Ishikawa (cell line): ENCODE measurements around the gene TGM4.

Experiments
- CEBPB ChIP-seq: IDR thresholded peaks from 2 replicates; pipeline ENCODE4 v1.6.1; 2012
- CREB1 ChIP-seq: IDR thresholded peaks from 2 replicates; pipeline ENCODE4 v1.6.1; 2012; ENCODE audit warnings: low read depth
- EGR1 ChIP-seq: IDR thresholded peaks from 2 replicates; pipeline ENCODE4 v1.6.1; 2012
- EP300 ChIP-seq: IDR thresholded peaks from 2 replicates; pipeline ENCODE4 v1.6.1; 2012; ENCODE audit warnings: borderline replicate concordance
- FOXM1 ChIP-seq: IDR thresholded peaks from 2 replicates; pipeline ENCODE4 v1.6.1; 2012; ENCODE audit warnings: low read depth, borderline replicate concordance
- NFIC ChIP-seq: IDR thresholded peaks from 2 replicates; pipeline ENCODE4 v1.6.1; 2012
- RAD21 ChIP-seq: IDR thresholded peaks from 2 replicates; pipeline ENCODE4 v1.6.1; 2012; ENCODE audit warnings: low read depth
- TAF1 ChIP-seq: IDR thresholded peaks from 2 replicates; pipeline ENCODE4 v1.6.1; 2012; ENCODE audit warnings: low read depth, mild to moderate bottlenecking
- TCF12 ChIP-seq: IDR thresholded peaks from 2 replicates; pipeline ENCODE4 v1.6.1; 2012; ENCODE audit warnings: low read depth
- TEAD4 ChIP-seq: IDR thresholded peaks from 2 replicates; pipeline ENCODE4 v1.6.1; 2012
- YY1 ChIP-seq: IDR thresholded peaks from 2 replicates; pipeline ENCODE4 v1.6.1; 2012; ENCODE audit warnings: low read depth
- ZBTB7A ChIP-seq: IDR thresholded peaks from 2 replicates; pipeline ENCODE4 v1.6.1; 2012; ENCODE audit warnings: low read depth
- TF ChIP-seq, protein P1 (sequence below): IDR thresholded peaks from 2 replicates; pipeline ENCODE4 v1.6.1; 2012
- TF ChIP-seq, protein P2 (sequence below): IDR thresholded peaks from 2 replicates; pipeline ENCODE4 v1.6.1; 2012; ENCODE audit warnings: low read depth, mild to moderate bottlenecking
- TF ChIP-seq, protein P3 (sequence below): IDR thresholded peaks from 2 replicates; pipeline ENCODE4 v1.6.1; 2012

The TGM4 gene

DNA sequence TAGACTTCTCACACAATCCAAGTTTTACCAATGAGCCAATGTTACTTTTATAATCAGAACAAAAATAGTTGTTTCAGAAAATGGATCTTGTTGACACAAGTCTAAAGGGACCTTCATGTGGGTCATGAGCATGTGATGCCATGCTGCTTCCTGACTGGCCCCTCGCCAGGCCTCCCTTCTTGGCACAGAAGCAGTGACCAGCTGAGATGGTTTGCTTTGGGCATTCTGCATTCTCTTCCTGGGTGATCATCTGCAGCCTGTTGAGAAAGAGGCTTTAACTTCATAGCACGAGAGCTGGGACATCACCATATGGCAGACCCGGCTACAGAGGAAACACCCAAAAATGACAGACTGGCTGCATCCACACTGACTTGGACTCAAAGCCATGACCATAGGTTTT is 45.7 kb downstream of the TGM4 start:
- TF ChIP-seq, protein P1, sequence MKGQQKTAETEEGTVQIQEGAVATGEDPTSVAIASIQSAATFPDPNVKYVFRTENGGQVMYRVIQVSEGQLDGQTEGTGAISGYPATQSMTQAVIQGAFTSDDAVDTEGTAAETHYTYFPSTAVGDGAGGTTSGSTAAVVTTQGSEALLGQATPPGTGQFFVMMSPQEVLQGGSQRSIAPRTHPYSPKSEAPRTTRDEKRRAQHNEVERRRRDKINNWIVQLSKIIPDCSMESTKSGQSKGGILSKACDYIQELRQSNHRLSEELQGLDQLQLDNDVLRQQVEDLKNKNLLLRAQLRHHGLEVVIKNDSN, result no peak
- no peak for TF ChIP-seq RAD21
- no peak for TF ChIP-seq TCF12
- no peak for TF ChIP-seq NFIC
- TF ChIP-seq YY1, result no peak
- TF ChIP-seq, protein P2, sequence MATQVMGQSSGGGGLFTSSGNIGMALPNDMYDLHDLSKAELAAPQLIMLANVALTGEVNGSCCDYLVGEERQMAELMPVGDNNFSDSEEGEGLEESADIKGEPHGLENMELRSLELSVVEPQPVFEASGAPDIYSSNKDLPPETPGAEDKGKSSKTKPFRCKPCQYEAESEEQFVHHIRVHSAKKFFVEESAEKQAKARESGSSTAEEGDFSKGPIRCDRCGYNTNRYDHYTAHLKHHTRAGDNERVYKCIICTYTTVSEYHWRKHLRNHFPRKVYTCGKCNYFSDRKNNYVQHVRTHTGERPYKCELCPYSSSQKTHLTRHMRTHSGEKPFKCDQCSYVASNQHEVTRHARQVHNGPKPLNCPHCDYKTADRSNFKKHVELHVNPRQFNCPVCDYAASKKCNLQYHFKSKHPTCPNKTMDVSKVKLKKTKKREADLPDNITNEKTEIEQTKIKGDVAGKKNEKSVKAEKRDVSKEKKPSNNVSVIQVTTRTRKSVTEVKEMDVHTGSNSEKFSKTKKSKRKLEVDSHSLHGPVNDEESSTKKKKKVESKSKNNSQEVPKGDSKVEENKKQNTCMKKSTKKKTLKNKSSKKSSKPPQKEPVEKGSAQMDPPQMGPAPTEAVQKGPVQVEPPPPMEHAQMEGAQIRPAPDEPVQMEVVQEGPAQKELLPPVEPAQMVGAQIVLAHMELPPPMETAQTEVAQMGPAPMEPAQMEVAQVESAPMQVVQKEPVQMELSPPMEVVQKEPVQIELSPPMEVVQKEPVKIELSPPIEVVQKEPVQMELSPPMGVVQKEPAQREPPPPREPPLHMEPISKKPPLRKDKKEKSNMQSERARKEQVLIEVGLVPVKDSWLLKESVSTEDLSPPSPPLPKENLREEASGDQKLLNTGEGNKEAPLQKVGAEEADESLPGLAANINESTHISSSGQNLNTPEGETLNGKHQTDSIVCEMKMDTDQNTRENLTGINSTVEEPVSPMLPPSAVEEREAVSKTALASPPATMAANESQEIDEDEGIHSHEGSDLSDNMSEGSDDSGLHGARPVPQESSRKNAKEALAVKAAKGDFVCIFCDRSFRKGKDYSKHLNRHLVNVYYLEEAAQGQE, result no peak
- TF ChIP-seq, protein P3, sequence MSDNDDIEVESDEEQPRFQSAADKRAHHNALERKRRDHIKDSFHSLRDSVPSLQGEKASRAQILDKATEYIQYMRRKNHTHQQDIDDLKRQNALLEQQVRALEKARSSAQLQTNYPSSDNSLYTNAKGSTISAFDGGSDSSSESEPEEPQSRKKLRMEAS, result no peak
- TF ChIP-seq ZBTB7A, result no peak
- TF ChIP-seq EGR1, result no peak
- no peak for TF ChIP-seq FOXM1
- TF ChIP-seq CREB1, result no peak
- TF ChIP-seq CEBPB, result no peak
- TF ChIP-seq TEAD4, result no peak
- TF ChIP-seq EP300, result no peak
- TF ChIP-seq TAF1, result no peak

DNA sequence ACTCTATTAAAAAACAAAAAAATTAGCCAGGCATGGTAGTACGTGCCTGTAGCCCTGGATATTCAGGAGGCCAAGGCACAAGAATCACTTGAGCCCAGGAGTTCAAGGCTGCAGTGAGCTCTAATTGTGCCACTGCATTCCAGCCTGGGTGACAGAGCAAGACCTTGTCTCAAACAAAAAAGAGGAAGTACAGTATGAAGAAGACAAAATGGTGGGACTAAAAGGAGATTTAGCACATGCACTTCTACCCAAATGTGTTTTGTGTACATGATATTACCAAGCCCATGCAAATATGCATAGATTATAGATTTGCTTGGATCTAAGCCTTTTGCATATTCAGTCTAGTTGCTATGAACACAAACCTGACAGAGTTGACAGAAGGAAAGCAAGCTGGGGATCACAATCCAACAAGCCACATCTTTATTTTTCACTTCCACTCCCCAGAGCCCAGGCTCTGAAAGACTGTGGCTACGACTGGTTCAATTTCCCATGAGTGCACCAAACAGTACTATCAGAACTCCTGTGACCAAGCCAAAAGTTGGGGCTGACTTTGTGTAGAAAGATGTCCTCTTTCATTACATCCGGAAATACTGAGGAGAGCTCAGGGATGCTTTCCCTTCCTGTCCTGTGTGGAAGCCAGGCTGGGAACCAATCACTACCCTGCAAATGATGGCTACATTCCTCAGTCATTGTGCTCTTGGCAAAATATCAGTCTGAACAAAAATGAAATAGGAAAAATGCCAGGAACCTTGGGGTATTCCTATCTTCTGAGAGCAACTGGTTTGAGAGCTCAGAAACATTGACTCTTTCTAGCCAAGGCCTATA is 49.4 kb downstream of the TGM4 start:
- TF ChIP-seq YY1 (no peak), CREB1 (no peak), TAF1 (no peak), ZBTB7A (no peak), CEBPB (no peak), RAD21 (no peak), TCF12 (no peak), EP300 (no peak), EGR1 (no peak), TEAD4 (no peak), FOXM1 (no peak), NFIC (no peak)
- TF ChIP-seq, protein P2, result no peak
- TF ChIP-seq, protein P3, result no peak
- TF ChIP-seq, protein P1, result no peak

DNA sequence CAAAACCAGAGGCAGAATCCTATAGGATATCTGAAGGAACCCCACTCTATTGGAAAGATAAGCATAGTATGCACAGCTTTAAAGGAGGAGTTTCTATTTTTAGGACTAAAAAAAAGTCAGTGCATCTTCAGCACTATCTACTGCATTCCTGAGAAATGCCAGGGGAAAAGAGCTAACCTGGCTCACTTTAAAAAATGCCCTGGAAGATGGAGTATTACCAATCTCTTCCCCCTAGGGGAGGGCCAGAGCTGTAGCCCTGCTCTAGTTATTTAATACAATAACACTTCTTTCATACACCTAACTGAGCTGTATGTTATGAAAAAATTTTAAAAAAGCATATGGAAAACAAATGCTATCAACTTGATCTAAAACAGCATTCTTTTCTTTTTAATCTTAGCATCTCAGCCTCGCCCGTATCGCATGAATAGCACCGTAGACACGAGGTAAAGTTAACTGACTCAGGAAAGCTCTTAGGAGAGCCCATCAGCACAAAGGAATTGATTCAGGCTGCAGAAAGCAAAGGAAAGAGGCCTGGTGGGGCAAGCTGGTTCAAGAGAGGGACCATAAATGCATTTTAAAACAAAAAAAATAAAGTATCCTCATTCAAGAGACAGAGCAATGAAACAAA is 50.2 kb downstream of the TGM4 start:
- TF ChIP-seq CEBPB (no peak), TCF12 (no peak), RAD21 (no peak), FOXM1 (no peak), TAF1 (no peak), ZBTB7A (no peak), NFIC (no peak)
- TF ChIP-seq, protein P3, result no peak
- TF ChIP-seq, protein P1, result no peak
- TF ChIP-seq, protein P2, result no peak
